ENCODE data around the gene HAO1.
A peak's percentile ranks its signal among the peaks of the same experiment; 100 is the strongest.

The HAO1 gene

DNA sequence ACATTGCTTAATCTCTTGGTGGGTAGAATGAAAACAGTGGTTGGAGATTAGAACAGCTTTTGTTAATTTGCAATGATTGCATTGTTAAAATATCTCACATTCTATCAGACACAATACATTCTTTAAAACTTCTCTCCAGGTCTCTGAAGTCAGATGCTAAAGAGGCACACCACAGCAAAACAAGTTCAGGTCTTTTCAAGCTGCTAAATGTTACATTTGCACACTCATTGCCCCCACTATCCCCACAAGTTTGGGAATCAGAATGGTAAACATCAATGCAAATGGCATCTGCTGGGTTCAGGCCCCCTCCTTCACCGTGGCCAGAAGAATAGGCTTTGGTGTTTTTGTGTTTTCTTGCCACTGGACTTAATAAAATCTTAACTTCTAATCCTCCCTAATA, 10.1 kb upstream of the HAO1 start:
- TF ChIP-seq, protein P1, sequence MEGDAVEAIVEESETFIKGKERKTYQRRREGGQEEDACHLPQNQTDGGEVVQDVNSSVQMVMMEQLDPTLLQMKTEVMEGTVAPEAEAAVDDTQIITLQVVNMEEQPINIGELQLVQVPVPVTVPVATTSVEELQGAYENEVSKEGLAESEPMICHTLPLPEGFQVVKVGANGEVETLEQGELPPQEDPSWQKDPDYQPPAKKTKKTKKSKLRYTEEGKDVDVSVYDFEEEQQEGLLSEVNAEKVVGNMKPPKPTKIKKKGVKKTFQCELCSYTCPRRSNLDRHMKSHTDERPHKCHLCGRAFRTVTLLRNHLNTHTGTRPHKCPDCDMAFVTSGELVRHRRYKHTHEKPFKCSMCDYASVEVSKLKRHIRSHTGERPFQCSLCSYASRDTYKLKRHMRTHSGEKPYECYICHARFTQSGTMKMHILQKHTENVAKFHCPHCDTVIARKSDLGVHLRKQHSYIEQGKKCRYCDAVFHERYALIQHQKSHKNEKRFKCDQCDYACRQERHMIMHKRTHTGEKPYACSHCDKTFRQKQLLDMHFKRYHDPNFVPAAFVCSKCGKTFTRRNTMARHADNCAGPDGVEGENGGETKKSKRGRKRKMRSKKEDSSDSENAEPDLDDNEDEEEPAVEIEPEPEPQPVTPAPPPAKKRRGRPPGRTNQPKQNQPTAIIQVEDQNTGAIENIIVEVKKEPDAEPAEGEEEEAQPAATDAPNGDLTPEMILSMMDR (IDR thresholded peaks at IDR 0.05; ENCODE audit: extremely low read depth, missing control alignments) = no peak
- DNase-seq (ENCODE audit: low spot score) = no peak

DNA sequence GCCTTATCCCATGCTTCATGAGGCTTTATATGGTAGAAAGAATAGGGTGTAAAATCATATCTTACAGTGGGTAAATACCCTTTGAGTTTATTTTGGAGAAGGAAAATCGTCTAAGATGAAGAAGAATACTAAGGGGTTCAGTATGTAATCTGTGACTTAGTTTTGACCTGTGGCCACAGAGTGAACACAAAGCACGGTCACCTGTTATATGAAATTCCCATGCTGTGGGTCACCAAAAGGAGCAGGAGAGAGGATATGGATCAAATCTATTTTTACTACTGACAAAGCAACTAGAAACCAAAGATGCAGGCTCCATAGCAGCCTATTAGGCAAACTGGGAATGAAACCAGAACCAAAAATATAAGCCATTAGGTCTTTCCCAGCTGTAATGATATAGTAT, 3.6 kb upstream of the HAO1 start:
- TF ChIP-seq, protein P1 (IDR thresholded peaks at IDR 0.05; ENCODE audit: extremely low read depth, missing control alignments) = no peak
- no peak for DNase-seq (ENCODE audit: low spot score)

- DNase-seq (ENCODE audit: low spot score) = no peak
- TF ChIP-seq, protein P1 (IDR thresholded peaks at IDR 0.05; ENCODE audit: extremely low read depth, missing control alignments) = no peak
Observed at GRCh38 chr20:7939663-7940062, 595 bp downstream of the HAO1 start.

DNA sequence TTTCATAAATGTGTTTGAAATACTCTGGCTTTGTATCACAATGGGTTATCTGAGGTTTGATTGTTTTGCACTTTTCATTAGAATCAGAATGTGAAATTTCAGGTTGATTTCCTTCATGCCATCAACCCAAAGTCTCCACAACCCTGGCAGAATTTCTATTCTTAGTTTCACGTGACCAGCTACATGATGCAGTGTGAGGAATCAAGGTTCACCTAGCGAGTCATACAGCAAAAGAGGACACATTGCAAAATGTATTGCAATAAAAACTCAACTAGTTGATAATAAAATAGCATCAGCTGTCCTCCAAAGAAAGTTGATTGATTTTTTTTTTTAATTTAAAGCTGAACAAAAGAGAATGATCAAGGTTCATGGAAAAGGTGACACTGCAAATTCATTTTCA, 2.2 kb downstream of the HAO1 start:
- TF ChIP-seq, protein P1 (IDR thresholded peaks at IDR 0.05; ENCODE audit: extremely low read depth, missing control alignments) = no peak
- DNase-seq (ENCODE audit: low spot score) = no peak

- TF ChIP-seq, protein P1 (IDR thresholded peaks at IDR 0.05; ENCODE audit: extremely low read depth, missing control alignments) = no peak
- DNase-seq (ENCODE audit: low spot score) = no peak
Observed at GRCh38 chr20:7937328-7937727, 2.9 kb downstream of the HAO1 start.

- DNase-seq (ENCODE audit: low spot score) = peak; percentile 14
- TF ChIP-seq, protein P1 (IDR thresholded peaks at IDR 0.05; ENCODE audit: extremely low read depth, missing control alignments) = no peak
Observed at GRCh38 chr20:7935027-7935551, 5.2 kb downstream of the HAO1 start.

GRCh38 chr20:7933346-7933745, 6.9 kb downstream of the HAO1 start:
- DNase-seq (ENCODE audit: low spot score) = no peak
- TF ChIP-seq, protein P1 (IDR thresholded peaks at IDR 0.05; ENCODE audit: extremely low read depth, missing control alignments) = no peak
